ENCODE results near the gene HOXC9.

The HOXC9 gene

GRCh38 chr12:54000116-54001114, at the start of gene HOXC9:
Gene HOXC9, plus strand, starts transcription at chr12:54000161. Its CDS starts 28 bp downstream, at chr12:54000189.
- DNase-seq, result no peak
- intact Hi-C loops (cut with DNase I), result loop anchor here (10.0 kb wide), 1 partner anchor 296 kb away; no protein-coding TSS in a partner anchor

GRCh38 chr12:53950437-53950773, 49.6 kb upstream of the HOXC9 start:
- intact Hi-C loops (cut with DNase I), result no loop called here

GRCh38 chr12:53950789-53951576, 49.0 kb upstream of the HOXC9 start:
- intact Hi-C loops (cut with DNase I), result no loop called here
- DNase-seq, result no peak

More at GRCh38 chr12:53950437-53950773, 49.6 kb upstream of the HOXC9 start:
- no peak for DNase-seq

GRCh38 chr12:53951577-53952334, 48.2 kb upstream of the HOXC9 start:
- intact Hi-C loops (cut with DNase I), result no loop called here
- no peak for DNase-seq

- DNase-seq, result no peak
- intact Hi-C loops (cut with DNase I), result no loop called here
Observed at GRCh38 chr12:53952335-53952694, 47.6 kb upstream of the HOXC9 start.

GRCh38 chr12:53952871-53953734, 46.9 kb upstream of the HOXC9 start:
- intact Hi-C loops (cut with DNase I), result no loop called here
- DNase-seq, result no peak

GRCh38 chr12:53953831-53954693, 45.9 kb upstream of the HOXC9 start:
- no peak for DNase-seq
- intact Hi-C loops (cut with DNase I), result no loop called here

GRCh38 chr12:53954694-53955035, 45.3 kb upstream of the HOXC9 start, which contains the start of gene HOXC12:
Gene HOXC12, plus strand, starts transcription at chr12:53954903. Its CDS starts 27 bp downstream, at chr12:53954930.
- intact Hi-C loops (cut with DNase I), result no loop called here
- DNase-seq, result no peak

GRCh38 chr12:53955036-53955775, 44.8 kb upstream of the HOXC9 start:
- DNase-seq, result no peak
- intact Hi-C loops (cut with DNase I), result no loop called here

GRCh38 chr12:53955776-53956250, 44.1 kb upstream of the HOXC9 start:
- intact Hi-C loops (cut with DNase I), result no loop called here
- DNase-seq, result no peak

GRCh38 chr12:53956251-53956887, 43.6 kb upstream of the HOXC9 start:
- DNase-seq, result no peak
- intact Hi-C loops (cut with DNase I), result no loop called here

GRCh38 chr12:53956914-53957536, 42.9 kb upstream of the HOXC9 start:
- no peak for DNase-seq
- intact Hi-C loops (cut with DNase I), result no loop called here

- intact Hi-C loops (cut with DNase I), result no loop called here
- DNase-seq, result no peak
Observed at GRCh38 chr12:53958128-53958527, 41.8 kb upstream of the HOXC9 start.

GRCh38 chr12:53959314-53959713, 40.6 kb upstream of the HOXC9 start:
- intact Hi-C loops (cut with DNase I), result no loop called here

GRCh38 chr12:53960187-53961024, 39.6 kb upstream of the HOXC9 start:
- intact Hi-C loops (cut with DNase I), result no loop called here

More at GRCh38 chr12:53959314-53959713, 40.6 kb upstream of the HOXC9 start:
- DNase-seq, result no peak

More at GRCh38 chr12:53960187-53961024, 39.6 kb upstream of the HOXC9 start:
- DNase-seq, result no peak
